ENCODE results near the gene ADM2. TPM values are rescaled to one million over a fixed set of nuclear protein-coding genes. Genes with fewer than 3 reads are reported as not detected.

ADM2 gene
- total RNA-seq, 1 experiment from 2014 or later, result 10.5 TPM

GRCh38 chr22:50463188-50463900 lies 18.0 kb upstream of the ADM2 start:
- Histone ChIP-seq H3K4me1 (replicated peaks; ENCODE audit: insufficient read depth) (no peaks in the 10 kb centered on the region), H4K20me1 (ENCODE audit: insufficient read depth) (peaks cover 54% of the 10 kb centered on the region), H3K79me2 (ENCODE audit: low read depth) (peaks cover 7% of the 10 kb centered on the region), H3K4me3 (no peak overlapping the region), H2AFZ (no peak overlapping the region), H3K27ac (no peak overlapping the region), H3K27me3 (ENCODE audit: insufficient read depth, low read depth) (no peaks in the 10 kb centered on the region), H3K9me3 (ENCODE audit: insufficient read depth, low read depth) (no peaks in the 10 kb centered on the region), H3K9me2 (ENCODE audit: insufficient read depth) (no peaks in the 10 kb centered on the region), H3F3A (ENCODE audit: insufficient read depth, low read depth) (peaks cover 10% of the 10 kb centered on the region; the same call in 1 of the 2 replicates), H3K4me2 (no peak overlapping the region), H3K36me3 (ENCODE audit: low read depth) (peaks cover 50% of the 10 kb centered on the region)
- intact Hi-C loops (cut with micrococcal nuclease; ENCODE audit: unreplicated experiment), result loop anchor here (5.0 kb wide), 1 partner anchor 34 kb away; no protein-coding TSS in a partner anchor
- BruUV-seq (replicated peaks), result no TSS peak
- ChIA-PET CTCF (no interaction called here), POLR2A (ENCODE audit: unreplicated experiment) (interaction anchor here (0.6 kb wide), 1 partner anchor 496 kb away, joined by 5 read pairs; no protein-coding TSS in a partner anchor)
- DNase-seq, result no peak
- no peak for TF ChIP-seq CTCF (conservative IDR thresholded peaks at IDR 0.05)
- TF ChIP-seq EZH2 (IDR thresholded peaks at IDR 0.05; ENCODE audit: low read depth), result no peak

GRCh38 chr22:50464451-50464850 lies 16.9 kb upstream of the ADM2 start:
- H3F3A ChIP-seq (ENCODE audit: insufficient read depth, low read depth), result peaks cover 20% of the 10 kb centered on the region
- peaks cover 41% of the 10 kb centered on the region for H3K36me3 ChIP-seq (ENCODE audit: low read depth)
- H3K9me3 ChIP-seq (ENCODE audit: insufficient read depth, low read depth), result no peaks in the 10 kb centered on the region
- no peak overlapping the region for H3K4me3 ChIP-seq
- H3K9me2 ChIP-seq (ENCODE audit: insufficient read depth), result no peaks in the 10 kb centered on the region
- peaks cover 11% of the 10 kb centered on the region for H3K4me1 ChIP-seq (replicated peaks; ENCODE audit: insufficient read depth)
- no peak overlapping the region for H3K4me2 ChIP-seq
- no peak overlapping the region for H2AFZ ChIP-seq
- H3K27ac ChIP-seq, result no peak overlapping the region
- intact Hi-C loops (cut with micrococcal nuclease; ENCODE audit: unreplicated experiment), result loop anchor here (5.0 kb wide), 1 partner anchor 33 kb away; no protein-coding TSS in a partner anchor
- no peak for DNase-seq
- ChIA-PET POLR2A (ENCODE audit: unreplicated experiment) (no interaction called here), CTCF (no interaction called here)
- peaks cover 18% of the 10 kb centered on the region for H3K79me2 ChIP-seq (ENCODE audit: low read depth)
- peaks cover 59% of the 10 kb centered on the region for H4K20me1 ChIP-seq (ENCODE audit: insufficient read depth)
- no TSS peak for BruUV-seq (replicated peaks)
- no peaks in the 10 kb centered on the region for H3K27me3 ChIP-seq (ENCODE audit: insufficient read depth, low read depth)
- TF ChIP-seq EZH2 (IDR thresholded peaks at IDR 0.05; ENCODE audit: low read depth), result no peak
- TF ChIP-seq CTCF (conservative IDR thresholded peaks at IDR 0.05), result no peak

GRCh38 chr22:50465066-50465930 lies 16.0 kb upstream of the ADM2 start:
- no peak overlapping the region for H2AFZ ChIP-seq
- H3K27me3 ChIP-seq (ENCODE audit: insufficient read depth, low read depth), result no peaks in the 10 kb centered on the region
- H3K9me3 ChIP-seq (ENCODE audit: insufficient read depth, low read depth), result no peaks in the 10 kb centered on the region
- TF ChIP-seq EZH2 (IDR thresholded peaks at IDR 0.05; ENCODE audit: low read depth) (no peak), CTCF (conservative IDR thresholded peaks at IDR 0.05) (no peak)
- H3K4me3 ChIP-seq, result no peak overlapping the region
- H3K4me2 ChIP-seq, result no peak overlapping the region
- ChIA-PET CTCF (no interaction called here), POLR2A (ENCODE audit: unreplicated experiment) (no interaction called here)
- intact Hi-C loops (cut with micrococcal nuclease; ENCODE audit: unreplicated experiment), result no loop called here
- H3K36me3 ChIP-seq (ENCODE audit: low read depth), result peaks cover 33% of the 10 kb centered on the region
- H3K4me1 ChIP-seq (replicated peaks; ENCODE audit: insufficient read depth), result peaks cover 19% of the 10 kb centered on the region
- BruUV-seq (replicated peaks), result no TSS peak
- peaks cover 63% of the 10 kb centered on the region for H4K20me1 ChIP-seq (ENCODE audit: insufficient read depth)
- H3K79me2 ChIP-seq (ENCODE audit: low read depth), result peaks cover 23% of the 10 kb centered on the region
- H3K27ac ChIP-seq, result no peak overlapping the region
- no peak for DNase-seq
- H3K9me2 ChIP-seq (ENCODE audit: insufficient read depth), result no peaks in the 10 kb centered on the region
- peaks cover 23% of the 10 kb centered on the region for H3F3A ChIP-seq (ENCODE audit: insufficient read depth, low read depth)
